ENCODE measurements around the gene SHC1.

SHC1 gene

GRCh38 chr1:154974808-154975408 is 4.4 kb upstream of the SHC1 start:
- peak; percentile 89 to 91 (median 90) for DNase-seq (ENCODE audit: low read depth in 2 of 3, low spot score in 2 of 3)

GRCh38 chr1:154974102-154974807 is 3.7 kb upstream of the SHC1 start, which contains the start of gene CKS1B:
Gene CKS1B, plus strand, starts transcription at chr1:154974681. Its CDS starts 65 bp downstream, at chr1:154974746.
- peak; percentile 66 to 86 (median 85) for DNase-seq (ENCODE audit: low read depth in 2 of 3, low spot score in 2 of 3)

DNA sequence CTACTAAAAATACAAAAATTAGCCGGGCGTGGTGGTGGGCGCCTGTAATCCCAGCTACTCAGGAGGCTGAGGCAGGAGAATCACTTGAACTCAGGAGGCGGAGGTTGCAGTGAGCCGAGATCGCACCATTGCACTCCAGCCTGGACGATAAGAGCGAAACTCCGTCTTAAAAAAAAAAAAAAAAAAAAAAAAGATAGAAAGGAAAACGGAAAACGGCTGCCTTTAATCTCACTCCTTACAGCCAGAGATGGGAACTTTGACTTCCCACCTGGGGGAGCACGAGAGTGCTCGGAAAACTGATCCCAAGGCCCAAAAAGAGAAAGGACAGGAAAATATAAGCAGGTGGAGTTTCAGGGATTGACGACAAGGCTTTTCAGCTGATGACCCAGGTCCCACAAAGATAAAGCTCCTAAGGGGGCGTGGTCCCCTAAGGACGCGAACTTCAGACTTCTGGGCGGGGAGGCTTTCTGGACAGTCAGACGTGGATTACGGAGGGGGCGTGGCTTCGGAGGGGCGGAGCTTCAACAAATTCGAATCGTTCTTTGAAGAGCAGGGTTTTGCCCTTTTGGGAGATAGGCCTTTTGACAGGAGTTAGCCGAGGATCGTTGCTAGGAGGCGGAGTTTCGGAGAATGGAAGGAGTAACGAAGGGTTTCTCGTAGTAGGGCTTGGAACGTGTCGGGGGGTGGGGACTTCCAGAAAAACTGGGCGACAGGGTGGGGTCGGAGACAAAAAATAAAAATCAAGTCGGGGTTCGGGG is 3.0 kb upstream of the SHC1 start:
- peak; percentile 76 to 94 (median 89) for DNase-seq (ENCODE audit: low read depth in 2 of 3, low spot score in 2 of 3)

DNA sequence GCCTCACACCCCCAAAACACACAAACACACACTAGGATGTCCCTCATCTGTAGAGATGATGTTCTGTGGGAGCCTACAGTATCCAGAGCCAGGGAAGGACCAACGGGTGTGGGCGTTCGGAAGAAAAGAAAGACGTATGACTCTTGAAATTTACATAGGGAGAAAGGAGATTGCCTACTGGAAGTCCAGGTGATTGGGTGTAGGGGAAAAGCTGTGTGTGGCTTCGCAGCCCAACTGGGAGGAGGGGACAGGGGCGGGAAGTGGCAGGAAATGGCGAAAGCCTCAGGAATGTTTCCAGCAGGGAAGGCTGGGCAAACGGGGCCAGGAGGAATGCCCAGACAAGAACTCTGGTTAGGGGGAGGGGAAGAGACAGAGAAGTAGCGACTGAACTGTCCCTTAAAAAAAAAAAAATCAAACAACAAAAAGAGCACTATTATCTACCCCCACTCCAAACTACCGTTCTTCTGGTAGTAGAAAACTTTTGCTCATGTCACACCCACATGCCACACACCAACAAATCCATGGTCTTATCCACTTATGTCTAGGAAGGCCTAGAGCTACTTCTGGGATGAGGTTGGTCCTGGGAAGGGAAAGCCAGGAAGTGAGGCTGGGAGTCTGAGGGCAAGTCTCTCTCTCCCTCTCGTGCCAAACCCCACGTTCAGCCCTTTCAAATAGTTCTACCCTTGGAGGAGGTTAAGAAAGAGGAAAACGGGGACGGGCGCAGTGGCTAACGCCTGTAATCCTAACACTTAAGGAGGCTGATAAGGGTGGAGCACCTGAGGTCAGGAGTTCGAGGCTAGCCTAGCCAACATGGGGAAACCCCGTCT is 2.2 kb upstream of the SHC1 start:
- no peak for DNase-seq (ENCODE audit: low read depth in 2 of 3, low spot score in 2 of 3)

DNA sequence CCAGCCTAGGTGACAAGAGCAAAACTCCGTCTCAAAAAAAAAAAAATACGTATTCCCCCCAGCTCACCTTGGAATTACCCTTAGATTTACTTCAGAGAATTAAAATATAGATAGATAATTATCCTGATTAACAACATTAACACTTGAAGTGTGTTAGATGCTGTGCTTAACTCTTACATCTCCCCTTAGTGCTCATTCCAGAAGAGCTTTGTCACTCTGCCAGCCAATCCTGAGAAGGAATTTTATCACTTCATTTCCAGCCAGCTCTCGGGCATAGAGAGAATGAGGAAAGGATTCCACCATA is 1.6 kb upstream of the SHC1 start:
- DNase-seq (ENCODE audit: low read depth in 2 of 3, low spot score in 2 of 3): no peak

- DNase-seq (ENCODE audit: low read depth in 2 of 3, low spot score in 2 of 3): no peak
These were observed 923 bp upstream of the SHC1 start for GRCh38 chr1:154971341-154971998.

DNA sequence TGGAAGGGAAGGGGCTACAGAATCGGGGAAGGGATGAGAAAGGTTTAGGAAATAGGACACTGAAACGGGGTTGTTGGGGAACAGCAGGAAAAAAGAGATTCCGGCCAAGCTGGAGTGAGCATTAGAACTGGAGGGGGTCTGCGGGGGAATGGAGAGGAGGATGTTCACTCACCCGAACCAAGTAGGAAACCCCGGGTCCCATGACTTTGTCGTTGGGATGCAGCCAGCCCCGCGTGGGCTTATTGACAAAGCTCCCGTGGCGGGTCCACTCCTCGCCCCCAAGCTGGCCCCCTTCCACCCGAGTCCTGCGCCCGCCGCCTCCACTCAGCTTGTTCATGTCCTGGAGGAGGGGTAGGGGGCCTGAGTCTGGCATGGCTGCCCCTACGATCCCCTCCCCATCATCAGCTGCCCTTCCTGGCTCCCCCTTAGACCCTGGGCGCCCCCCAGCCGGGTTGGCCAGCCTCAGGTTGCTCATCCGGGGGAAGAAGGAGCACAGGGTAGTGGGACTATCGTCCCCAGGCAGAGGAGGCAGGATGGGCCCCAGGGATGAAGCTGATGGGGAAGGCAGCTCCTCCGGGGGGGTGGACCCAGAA is 591 bp downstream of the SHC1 start:
- no peak for DNase-seq (ENCODE audit: low read depth in 2 of 3, low spot score in 2 of 3)

- no peak for DNase-seq (ENCODE audit: low read depth in 2 of 3, low spot score in 2 of 3)
These were observed 1.3 kb downstream of the SHC1 start for GRCh38 chr1:154969246-154969645.

- no peak for DNase-seq (ENCODE audit: low read depth in 2 of 3, low spot score in 2 of 3)
These were observed 1.8 kb downstream of the SHC1 start for GRCh38 chr1:154968731-154969130.

GRCh38 chr1:154967331-154967950 is 3.1 kb downstream of the SHC1 start:
- no peak for DNase-seq (ENCODE audit: low read depth in 2 of 3, low spot score in 2 of 3)

DNA sequence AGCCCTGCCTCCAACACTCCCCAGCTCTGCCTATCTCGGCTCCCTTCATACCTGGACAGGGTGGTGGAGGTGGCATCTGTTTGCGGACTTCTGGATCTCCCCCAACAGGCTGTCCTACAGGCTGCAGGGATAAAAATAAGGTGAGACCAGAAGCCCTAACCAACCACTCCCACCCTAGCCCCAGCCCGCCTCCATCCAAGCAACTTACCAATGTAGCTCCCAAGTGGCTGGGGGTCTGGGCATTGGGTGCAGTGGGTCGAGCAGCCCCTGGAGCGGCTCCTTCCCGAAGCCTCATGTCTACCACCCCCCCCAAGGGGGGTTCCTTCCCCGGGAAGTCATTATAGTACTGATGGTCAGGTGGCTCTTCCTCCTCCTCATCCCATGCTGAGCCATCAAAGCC is 4.4 kb downstream of the SHC1 start:
- no peak for DNase-seq (ENCODE audit: low read depth in 2 of 3, low spot score in 2 of 3)

- DNase-seq (ENCODE audit: low read depth in 2 of 3, low spot score in 2 of 3): no peak
These were observed 6.2 kb downstream of the SHC1 start for GRCh38 chr1:154964359-154964758.

GRCh38 chr1:154963643-154964042 is 6.9 kb downstream of the SHC1 start:
- DNase-seq (ENCODE audit: low read depth in 2 of 3, low spot score in 2 of 3): no peak

- DNase-seq (ENCODE audit: low read depth in 2 of 3, low spot score in 2 of 3): no peak
These were observed 7.7 kb downstream of the SHC1 start for GRCh38 chr1:154962795-154963330.

GRCh38 chr1:154962156-154962749 is 8.3 kb downstream of the SHC1 start:
- no peak for DNase-seq (ENCODE audit: low read depth in 2 of 3, low spot score in 2 of 3)

- DNase-seq (ENCODE audit: low read depth in 2 of 3, low spot score in 2 of 3): peak; percentile 65 to 77 (median 72)
These were observed 9.1 kb downstream of the SHC1 start, which contains the start of gene PYGO2 for GRCh38 chr1:154961207-154962155. Gene PYGO2, minus strand, starts transcription at chr1:154961782. Its CDS starts 206 bp downstream, at chr1:154961576.

GRCh38 chr1:154960446-154961136 is 10.0 kb downstream of the SHC1 start:
- no peak for DNase-seq (ENCODE audit: low read depth in 2 of 3, low spot score in 2 of 3)

GRCh38 chr1:154959426-154959780 is 11.1 kb downstream of the SHC1 start:
- no peak for DNase-seq (ENCODE audit: low read depth in 2 of 3, low spot score in 2 of 3)

All from activated CD8-positive, alpha-beta memory T cell treated with anti-CD3 and anti-CD28 coated beads for 48 hours (primary cell).